ENCODE measurements around the gene PDK4.

PDK4 gene

GRCh38 chr7:95547361-95548348 lies 48.7 kb downstream of the PDK4 start:
- TF ChIP-seq, protein P1, sequence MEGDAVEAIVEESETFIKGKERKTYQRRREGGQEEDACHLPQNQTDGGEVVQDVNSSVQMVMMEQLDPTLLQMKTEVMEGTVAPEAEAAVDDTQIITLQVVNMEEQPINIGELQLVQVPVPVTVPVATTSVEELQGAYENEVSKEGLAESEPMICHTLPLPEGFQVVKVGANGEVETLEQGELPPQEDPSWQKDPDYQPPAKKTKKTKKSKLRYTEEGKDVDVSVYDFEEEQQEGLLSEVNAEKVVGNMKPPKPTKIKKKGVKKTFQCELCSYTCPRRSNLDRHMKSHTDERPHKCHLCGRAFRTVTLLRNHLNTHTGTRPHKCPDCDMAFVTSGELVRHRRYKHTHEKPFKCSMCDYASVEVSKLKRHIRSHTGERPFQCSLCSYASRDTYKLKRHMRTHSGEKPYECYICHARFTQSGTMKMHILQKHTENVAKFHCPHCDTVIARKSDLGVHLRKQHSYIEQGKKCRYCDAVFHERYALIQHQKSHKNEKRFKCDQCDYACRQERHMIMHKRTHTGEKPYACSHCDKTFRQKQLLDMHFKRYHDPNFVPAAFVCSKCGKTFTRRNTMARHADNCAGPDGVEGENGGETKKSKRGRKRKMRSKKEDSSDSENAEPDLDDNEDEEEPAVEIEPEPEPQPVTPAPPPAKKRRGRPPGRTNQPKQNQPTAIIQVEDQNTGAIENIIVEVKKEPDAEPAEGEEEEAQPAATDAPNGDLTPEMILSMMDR (IDR thresholded peaks at IDR 0.05; ENCODE audit: low read depth, low read length, missing control alignments), result no peak
- in situ Hi-C loops (cut with HindIII; ENCODE audit: low pct_ligation_motif_present, low sequenced_read_pairs), result no loop called here
- DNase-seq, result no peak
- no peak overlapping the region for H3K4me3 ChIP-seq (ENCODE audit: low read depth, low read length)
- H3K36me3 ChIP-seq (replicated peaks), result no peaks in the 10 kb centered on the region
- H3K27me3 ChIP-seq (replicated peaks), result no peaks in the 10 kb centered on the region
- no peak overlapping the region for H3K27ac ChIP-seq

- no peak for DNase-seq
- H3K4me3 ChIP-seq (ENCODE audit: low read depth, low read length), result no peak overlapping the region
- no peaks in the 10 kb centered on the region for H3K27me3 ChIP-seq (replicated peaks)
- in situ Hi-C loops (cut with HindIII; ENCODE audit: low pct_ligation_motif_present, low sequenced_read_pairs), result no loop called here
- no peaks in the 10 kb centered on the region for H3K36me3 ChIP-seq (replicated peaks)
- H3K27ac ChIP-seq, result no peak overlapping the region
- TF ChIP-seq, protein P1 (IDR thresholded peaks at IDR 0.05; ENCODE audit: low read depth, low read length, missing control alignments), result no peak
Observed at GRCh38 chr7:95546647-95547046, 49.7 kb downstream of the PDK4 start.

DNA sequence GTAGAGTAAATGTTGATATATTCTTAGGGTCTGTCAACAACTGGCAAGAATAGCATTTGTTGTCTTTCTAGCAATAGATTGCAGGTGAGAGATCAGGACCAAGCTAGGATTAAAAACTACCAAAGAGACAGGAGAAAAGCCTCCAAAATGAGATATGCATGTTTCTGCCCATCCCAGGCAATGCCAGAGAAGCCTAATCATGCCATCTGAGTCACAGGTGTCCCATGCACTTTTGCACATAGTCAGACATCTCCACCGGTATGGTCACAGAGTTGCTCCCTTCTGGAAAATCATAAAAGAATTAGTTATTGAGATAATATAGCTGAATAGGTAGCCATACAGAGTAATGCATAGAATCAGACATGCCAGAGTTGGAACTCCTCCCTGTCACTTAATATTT lies 50.6 kb downstream of the PDK4 start:
- no peak overlapping the region for H3K4me3 ChIP-seq (ENCODE audit: low read depth, low read length)
- in situ Hi-C loops (cut with HindIII; ENCODE audit: low pct_ligation_motif_present, low sequenced_read_pairs), result no loop called here

DNA sequence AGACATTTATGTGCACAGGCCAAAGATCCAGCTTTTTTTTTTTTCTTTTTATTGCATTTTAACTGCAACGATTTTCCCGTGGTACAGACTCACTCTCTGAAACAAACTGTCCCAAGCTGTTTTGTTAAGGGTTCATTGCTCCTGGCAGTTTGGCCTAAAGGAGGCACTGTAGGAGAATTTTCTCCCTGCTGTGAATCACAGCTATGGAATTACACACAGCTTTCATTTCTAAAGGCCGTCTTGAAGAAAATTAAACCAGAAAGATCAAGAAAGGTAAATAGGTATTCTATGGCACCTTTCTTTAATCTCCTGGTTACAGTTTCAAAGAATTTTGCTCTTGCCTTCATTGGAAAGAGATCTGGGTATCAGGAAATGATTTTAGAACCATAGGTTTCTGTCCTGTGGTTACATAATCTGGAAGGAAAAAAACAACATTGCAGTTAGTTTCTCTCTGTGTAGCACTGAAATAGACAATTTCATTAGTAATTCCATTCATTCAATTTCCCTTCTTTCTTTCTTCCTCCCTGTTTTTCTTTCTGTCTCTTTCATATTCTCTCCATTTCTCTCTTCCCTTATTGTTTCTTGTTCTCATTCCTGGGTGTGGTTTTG lies 51.2 kb downstream of the PDK4 start:
- TF ChIP-seq, protein P1 (IDR thresholded peaks at IDR 0.05; ENCODE audit: low read depth, low read length, missing control alignments), result peak; percentile 88
- in situ Hi-C loops (cut with HindIII; ENCODE audit: low pct_ligation_motif_present, low sequenced_read_pairs), result no loop called here
- Histone ChIP-seq H3K36me3 (replicated peaks) (no peaks in the 10 kb centered on the region), H3K27ac (peak overlapping the region; percentile 74), H3K27me3 (replicated peaks) (no peaks in the 10 kb centered on the region), H3K4me3 (ENCODE audit: low read depth, low read length) (peak overlapping the region; percentile 43)
- DNase-seq, result peak; percentile 71

More for the DNA sequence above, 50.6 kb downstream of the PDK4 start:
- Histone ChIP-seq H3K27ac (peak overlapping the region; percentile 74), H3K27me3 (replicated peaks) (no peaks in the 10 kb centered on the region), H3K36me3 (replicated peaks) (no peaks in the 10 kb centered on the region)
- TF ChIP-seq, protein P1 (IDR thresholded peaks at IDR 0.05; ENCODE audit: low read depth, low read length, missing control alignments), result no peak
- no peak for DNase-seq

DNA sequence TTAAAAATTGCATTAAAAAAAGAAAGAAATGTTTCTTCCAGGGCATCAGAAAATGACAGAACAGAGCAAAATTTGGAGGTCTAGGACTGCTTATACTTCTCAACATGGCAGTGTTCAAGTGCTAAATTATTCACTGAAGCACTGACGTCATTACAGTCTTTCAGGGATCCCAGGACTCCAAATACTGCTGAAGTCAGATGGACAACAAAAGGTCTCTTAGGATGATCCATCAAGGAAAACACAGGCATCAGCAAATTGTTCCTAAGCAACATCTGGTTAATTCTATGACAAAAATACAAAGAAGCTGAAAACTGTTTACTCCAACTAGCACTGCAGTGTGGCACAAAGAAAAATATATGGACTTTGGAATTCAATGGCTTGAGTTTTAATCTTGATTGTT lies 52.1 kb downstream of the PDK4 start:
- no peak for DNase-seq
- H3K27ac ChIP-seq, result no peak overlapping the region
- TF ChIP-seq, protein P1 (IDR thresholded peaks at IDR 0.05; ENCODE audit: low read depth, low read length, missing control alignments), result no peak
- H3K27me3 ChIP-seq (replicated peaks), result no peaks in the 10 kb centered on the region
- H3K36me3 ChIP-seq (replicated peaks), result no peaks in the 10 kb centered on the region
- in situ Hi-C loops (cut with HindIII; ENCODE audit: low pct_ligation_motif_present, low sequenced_read_pairs), result no loop called here
- H3K4me3 ChIP-seq (ENCODE audit: low read depth, low read length), result no peak overlapping the region

Data from brain microvascular endothelial cell (primary cell).